Endothelial cell of umbilical vein (primary cell): Measurements from ENCODE around the gene RACGAP1. TPM values are rescaled to one million over a fixed set of nuclear protein-coding genes. Genes with fewer than 3 reads are reported as not detected.
A peak's percentile ranks its signal among the peaks of the same experiment; 100 is the strongest.

Experiments
- Bru-seq: library from RNA; stranded (reverse); fragments of 400-500 nt; gene quantifications from one replicate; lab custom pipeline; 2021; lab: Mats Ljungman, UMichigan
- BruChase-seq, 2 experiments: library from RNA; stranded (reverse); fragments of 400-500 nt; gene quantifications; one replicate each; lab custom pipeline; 2021; lab: Mats Ljungman, UMichigan
- BruUV-seq: library from RNA; stranded (reverse); fragments of 400-500 nt; replicated peaks from 2 replicates; lab custom pipeline; 2021; lab: Mats Ljungman, UMichigan
- CTCF ChIA-PET: fragments of 300-600, 350-600 bp; sonication (Branson Sonifier 250); formaldehyde crosslinking; loops from one replicate; lab custom pipeline; 2021; ENCODE audit warnings: antibody characterized with exemption, inconsistent platforms; lab: Charles Lee
- POLR2A ChIA-PET: fragments of 300-600, 350-600 bp; sonication (Branson Sonifier 250); formaldehyde crosslinking; loops from one replicate; lab custom pipeline; 2021; ENCODE audit warnings: antibody characterized with exemption, inconsistent platforms; lab: Charles Lee
- DNase-seq: peaks from one replicate; pipeline ENCODE4 v3.0.0-alpha.2; 2011; ENCODE audit warnings: low read depth, low spot score
- FAIRE-seq: peaks from 2 replicates; lab custom pipeline; 2011; peaks lifted over from hg19 to GRCh38; lab: Jason Lieb, UNC
- H2AFZ ChIP-seq: 2 replicates; pipeline ENCODE4 v1.6.0; 2012; ENCODE audit warnings: low read depth, low read length, control low read depth, inconsistent platforms
- H3K27ac ChIP-seq: 2 replicates; pipeline ENCODE4 v1.5.1; 2011; ENCODE audit warnings: low read depth, mild to moderate bottlenecking, control low read depth, low read length, moderate library complexity; ENCODE audit not compliant: insufficient read depth
- H3K27me3 ChIP-seq, 2 experiments: 2 replicates each; pipeline versions ENCODE4 v1.6.0 to v1.6.1; 2011; ENCODE audit warnings: low read length in 2 of 2, mixed read lengths in 1 of 2; ENCODE audit not compliant: control insufficient read depth in 2 of 2, insufficient read depth in 2 of 2
- H3K36me3 ChIP-seq, 2 experiments: 2 replicates in 1 of 2; 3 replicates in 1 of 2; pipeline ENCODE4 v1.5.1; 2011; ENCODE audit warnings: low read length in 2 of 2, mild to moderate bottlenecking in 1 of 2, moderate library complexity in 1 of 2; ENCODE audit not compliant: control insufficient read depth in 2 of 2, insufficient read depth in 2 of 2; ENCODE audit errors: extremely low read depth in 1 of 2
- H3K4me1 ChIP-seq: 3 replicates; pipeline ENCODE4 v1.5.1; 2011; ENCODE audit warnings: mild to moderate bottlenecking, low read length; ENCODE audit not compliant: control insufficient read depth, insufficient read depth; ENCODE audit errors: extremely low read depth
- H3K4me2 ChIP-seq: 2 replicates; pipeline ENCODE4 v1.6.1; 2011; ENCODE audit warnings: low read length, control low read depth, mixed read lengths; ENCODE audit not compliant: insufficient read depth
- H3K4me3 ChIP-seq, 3 experiments: fragments of 200-600 bp in 1 of 3; sonication (generic), shearing (Covaris generic) in 1 of 3; replicated peaks in 1 of 3; 2 replicates each; pipeline ENCODE4 v1.5.1; 2011 to 2016; ENCODE audit warnings: control low read depth in 3 of 3, low read length in 3 of 3, mild to moderate bottlenecking in 2 of 3, inconsistent platforms in 1 of 3, low read depth in 1 of 3, moderate library complexity in 1 of 3; ENCODE audit not compliant: insufficient read depth in 1 of 3
- H3K79me2 ChIP-seq: 2 replicates; pipeline ENCODE4 v1.6.0; 2012; ENCODE audit warnings: low read length, inconsistent platforms; ENCODE audit not compliant: control insufficient read depth, insufficient read depth
- H3K9ac ChIP-seq: replicated peaks from 2 replicates; pipeline ENCODE3; 2011; ENCODE audit warnings: low read length, control low read depth; ENCODE audit not compliant: insufficient read depth; ENCODE audit errors: extremely low read depth
- H3K9me1 ChIP-seq: replicated peaks from 3 replicates; pipeline ENCODE4 v1.6.0; 2011; ENCODE audit warnings: mild to moderate bottlenecking, low read length; ENCODE audit not compliant: control insufficient read depth, insufficient read depth; ENCODE audit errors: extremely low read depth
- H3K9me3 ChIP-seq: replicated peaks from 2 replicates; pipeline ENCODE4 v1.5.1; 2012; ENCODE audit warnings: low read length, inconsistent platforms; ENCODE audit not compliant: control insufficient read depth, insufficient read depth
- H4K20me1 ChIP-seq: replicated peaks from 2 replicates; pipeline ENCODE3; 2011; ENCODE audit warnings: mild to moderate bottlenecking, low read length; ENCODE audit not compliant: control insufficient read depth, insufficient read depth; ENCODE audit errors: extremely low read depth
- GATA2 ChIP-seq: IDR thresholded peaks from 2 replicates; pipeline ENCODE4 v1.7.0; 2011; ENCODE audit warnings: low read depth, mild to moderate bottlenecking, moderate library complexity, mixed read lengths, low read length; ENCODE audit not compliant: insufficient read length, insufficient read depth
- POLR2A ChIP-seq: IDR thresholded peaks from 2 replicates; pipeline ENCODE4 v1.6.1; 2012; ENCODE audit warnings: low read depth, mild to moderate bottlenecking, control low read depth, low read length
- POLR2AphosphoS5 ChIP-seq: IDR thresholded peaks from 2 replicates; pipeline ENCODE4 v1.6.1; 2012; ENCODE audit warnings: low read depth, mild to moderate bottlenecking, control low read depth, low read length, moderate library complexity; ENCODE audit not compliant: insufficient read depth
- dilution Hi-C: fragments of 300-500 bp; cut with MboI; formaldehyde crosslinking; loops from one replicate; pipeline ENCODE4 v1.15.0; 2019; ENCODE audit warnings: low sequenced_read_pairs; ENCODE audit not compliant: extremely low pct_ligation_motif_present
- intact Hi-C: fragments of 100-400 bp; cut with micrococcal nuclease; formaldehyde crosslinking; loops from one replicate; pipeline ENCODE4 v1.10.0; 2022
- long read RNA-seq: library from polyadenylated mRNA; stranded (forward); transcript quantifications from one replicate; pipeline ENCODE4 v2.0.0, GENCODE V29; 2021
- polyA minus RNA-seq, 3 experiments: library from RNA; depleted of rRNA, polyadenylated mRNA; stranded (reverse); fragments of >200 nt; gene quantifications; 1 replicate in 1 of 3; 2 replicates in 2 of 3; pipeline ENCODE4 v1.2.3, GENCODE V29; 2011
- polyA plus RNA-seq, 4 experiments: library from polyadenylated mRNA; depleted of rRNA in 3 of 4; stranded (reverse) in 3 of 4; unstranded in 1 of 4; fragments of >200 nt; gene quantifications; 2 replicates each; pipeline versions ENCODE4 v1.2.1 to v1.2.3, GENCODE V29; 2011 to 2012; ENCODE audit warnings: missing spikeins in 1 of 4
- total RNA-seq: library from RNA; stranded (reverse); gene quantifications from 2 replicates; pipeline ENCODE4 v1.2.3, GENCODE V29; 2021
- TF ChIP-seq, protein P1 (sequence below): IDR thresholded peaks from 2 replicates; pipeline ENCODE4 v1.6.1; 2011; ENCODE audit not compliant: insufficient read depth, insufficient read length

RACGAP1 gene
- total RNA-seq (56.3 and 62.9 TPM in 2 replicates), polyA plus RNA-seq (15.4 and 16.5 TPM in 2 replicates), polyA minus RNA-seq (42.7 and 50.6 TPM in 2 replicates), Bru-seq, nascent RNA (percentile 65 among the genes with signal in this experiment), BruChase-seq, experiment 1, labeled RNA remaining after a 6-hour chase (percentile 76 among the genes with signal in this experiment), BruChase-seq, experiment 2, labeled RNA remaining after a 2-hour chase (percentile 74 among the genes with signal in this experiment)
- 30.8 and 31.7 TPM in 2 replicates for polyA plus RNA-seq (2011; cell fraction: cytosol; rRNA removed)
- 35.0 and 37.2 TPM in 2 replicates for polyA plus RNA-seq (2011; cell fraction: nucleus; rRNA removed)
- 30.3 and 55.7 TPM in 2 replicates for polyA plus RNA-seq (2012)
- 104 TPM for polyA minus RNA-seq (2011; cell fraction: cytosol; rRNA and poly(A)+ RNA removed)
- polyA minus RNA-seq (2011; cell fraction: nucleus; rRNA and poly(A)+ RNA removed): 14.4 and 22.9 TPM in 2 replicates
- long read RNA-seq, partial matches to known transcripts: 1 of 17 reads
- long read RNA-seq, other reads (novel, unspliced or antisense): 11 of 17 reads

DNA sequence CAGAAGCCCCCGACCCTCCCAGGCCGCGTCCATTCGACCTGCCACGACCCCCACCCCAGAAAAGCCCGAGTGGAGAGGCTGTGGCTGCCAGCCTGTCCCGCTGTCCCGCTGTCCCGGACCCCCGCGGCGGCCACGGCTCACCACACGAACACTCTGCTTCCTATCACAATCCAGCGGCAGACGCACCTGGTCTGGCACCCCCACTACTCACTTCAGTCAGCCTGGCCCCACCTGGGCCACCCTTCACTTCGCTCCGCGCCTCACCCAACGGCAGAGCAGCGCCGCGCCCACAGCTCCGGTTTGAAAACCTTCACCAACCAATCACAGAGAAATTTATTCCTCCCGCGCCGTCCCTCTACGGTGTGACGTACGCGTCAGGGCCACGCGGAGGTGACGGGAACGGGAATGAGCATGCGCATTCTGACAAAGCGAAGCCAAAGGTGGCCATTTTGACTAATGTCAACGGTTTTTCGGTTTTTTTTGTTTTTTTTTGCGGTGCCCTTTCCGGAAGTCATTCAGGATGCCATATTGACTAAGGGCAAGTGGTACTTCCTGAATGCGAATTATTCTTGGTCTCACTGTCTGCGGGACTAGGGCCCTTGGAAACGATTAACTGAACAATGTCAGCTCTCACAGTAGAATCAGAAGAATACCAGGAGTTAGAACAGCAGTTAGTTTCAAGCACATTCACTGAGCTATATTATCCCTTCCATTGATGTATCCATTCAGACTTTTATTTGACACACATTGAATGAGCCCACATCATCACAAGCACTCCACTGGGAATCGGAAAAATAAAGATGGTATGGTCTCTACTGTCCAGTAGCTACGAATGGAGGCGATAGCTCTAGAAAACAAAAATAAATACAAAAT, at the start of gene RACGAP1:
Gene RACGAP1, minus strand, starts transcription at position 308 of the 873 bp plus-strand sequence. CDS start 8,779 bp downstream, outside the sequence.
- Histone ChIP-seq H3K9me1 (no peaks in the 10 kb centered on the region), H3K27ac (peak within 1 kb of the TSS; percentile 16), H3K9me3 (no peaks in the 10 kb centered on the region), H3K9ac (peak within 1 kb of the TSS; percentile 31), H3K4me1 (peaks cover 10% of the 10 kb centered on the region), H4K20me1 (no peaks in the 10 kb centered on the region), H3K36me3 (no peaks in the 10 kb centered on the region), H3K4me3 (peak within 1 kb of the TSS; percentile 40 to 98 (median 64)), H3K4me2 (peak within 1 kb of the TSS; percentile 61), H3K27me3 (peaks cover 14 to 17% of the 10 kb centered on the region in 2 experiments), H2AFZ (peak within 1 kb of the TSS; percentile 73), H3K79me2 (peaks cover 46% of the 10 kb centered on the region)
- peak; percentile 99 for DNase-seq
- CTCF ChIA-PET: interaction anchor here (0.8 to 3.3 kb wide), 13 partner anchors 9 to 156 kb away, joined by 3 to 18 read pairs (median 6); partner anchors contain the start of gene SMARCD1
- BruUV-seq: no TSS peak
- dilution Hi-C loops: no loop called here
- POLR2A ChIA-PET: interaction anchor here (0.6 kb wide), 1 partner anchor 59 kb away, joined by 3 read pairs; the partner anchor contains the start of gene SMARCD1
- intact Hi-C loops: no loop called here
- peak; percentile 97 for FAIRE-seq
- TF ChIP-seq, protein P1, sequence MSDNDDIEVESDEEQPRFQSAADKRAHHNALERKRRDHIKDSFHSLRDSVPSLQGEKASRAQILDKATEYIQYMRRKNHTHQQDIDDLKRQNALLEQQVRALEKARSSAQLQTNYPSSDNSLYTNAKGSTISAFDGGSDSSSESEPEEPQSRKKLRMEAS: peak; percentile 73
- TF ChIP-seq GATA2 (no peak), POLR2AphosphoS5 (peak; percentile 62), POLR2A (peak; percentile 31)
